Erythroblast (primary cell): ENCODE data around the gene OAS2.

Experiments used
- GATA1 ChIP-seq: IDR thresholded peaks from 2 replicates; pipeline ENCODE4 v1.6.1; 2011; ENCODE audit warnings: low read depth, mild to moderate bottlenecking, control low read depth, low read length, moderate library complexity
- POLR2A ChIP-seq: IDR thresholded peaks from 2 replicates; pipeline ENCODE4 v1.6.1; 2011; ENCODE audit warnings: mild to moderate bottlenecking, low read length

GRCh38 chr12:112938751-112939150 is 39.6 kb upstream of the OAS2 start:
- TF ChIP-seq POLR2A (no peak), GATA1 (no peak)
